Activated naive CD8-positive, alpha-beta T cell (primary cell): Measurements from ENCODE around the gene PRDX4.
"Not testable (repeated sequence)": the region's sequence is repeated elsewhere in the genome, so short reads cannot be mapped to it uniquely, and the experiment has no call there.

Source experiments
- H3K27ac Mint-ChIP-seq: one replicate; pipeline ENCODE4 v1.8.0; 2021; ENCODE audit warnings: mixed read lengths
- H3K27me3 Mint-ChIP-seq: one replicate; pipeline ENCODE4 v1.8.0; 2021; ENCODE audit warnings: mixed read lengths
- H3K36me3 Mint-ChIP-seq: one replicate; pipeline ENCODE4 v1.8.0; 2021; ENCODE audit warnings: mixed read lengths
- H3K4me1 Mint-ChIP-seq: one replicate; pipeline ENCODE4 v1.8.0; 2021; ENCODE audit warnings: low read depth, mixed read lengths
- H3K4me3 Mint-ChIP-seq: one replicate; pipeline ENCODE4 v1.8.0; 2021; ENCODE audit warnings: mild to moderate bottlenecking, mixed read lengths
- H3K9me3 Mint-ChIP-seq: one replicate; pipeline ENCODE4 v1.8.0; 2021; ENCODE audit warnings: low read depth, mixed read lengths

Gene PRDX4

DNA sequence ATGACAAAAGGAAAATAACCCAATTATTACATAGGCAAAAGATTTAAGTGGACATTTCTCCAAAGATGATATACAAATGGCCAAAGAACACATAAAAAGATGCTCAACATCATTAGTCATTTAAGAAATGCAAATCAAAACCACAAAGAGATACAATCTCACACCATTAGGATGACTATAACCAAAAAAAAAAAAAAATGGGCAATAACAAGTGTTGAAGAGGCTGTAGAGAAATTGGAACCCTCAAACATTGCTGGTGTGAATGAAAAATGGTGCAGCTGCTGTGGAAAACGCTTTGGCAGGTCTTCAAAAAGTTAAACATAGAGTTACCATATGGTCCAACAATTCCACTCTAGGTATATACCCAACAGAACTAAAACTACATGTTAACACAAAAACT lies 5.6 kb upstream of the PRDX4 start:
- Mint-ChIP-seq H3K36me3 (no peaks in the 10 kb centered on the region), H3K4me3 (peak overlapping the region; percentile 64), H3K27me3 (no peaks in the 10 kb centered on the region), H3K27ac (peak overlapping the region; percentile 96), H3K4me1 (peaks cover 35% of the 10 kb centered on the region), H3K9me3 (no peaks in the 10 kb centered on the region)

DNA sequence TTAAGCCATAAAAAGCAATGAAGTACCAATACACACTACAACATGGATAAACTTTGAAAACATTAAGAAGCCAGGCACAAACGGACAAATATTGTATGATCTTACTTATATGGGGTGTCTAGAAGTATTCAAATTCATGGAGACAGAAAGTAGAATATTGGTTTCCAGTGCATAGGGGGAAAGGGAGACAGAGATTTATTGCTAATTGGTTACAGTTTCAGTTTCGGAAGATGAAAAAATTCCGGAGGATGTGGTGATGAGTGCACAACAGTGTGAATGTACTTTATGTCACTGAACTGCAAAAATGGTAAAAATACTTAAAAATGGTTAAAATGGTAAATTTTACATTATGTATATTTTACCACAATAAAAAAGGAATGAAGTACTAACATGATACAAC lies 5.1 kb upstream of the PRDX4 start:
- no peaks in the 10 kb centered on the region for H3K9me3 Mint-ChIP-seq
- peaks cover 36% of the 10 kb centered on the region for H3K4me1 Mint-ChIP-seq
- H3K27me3 Mint-ChIP-seq = no peaks in the 10 kb centered on the region
- H3K4me3 Mint-ChIP-seq = peak overlapping the region; percentile 64
- H3K36me3 Mint-ChIP-seq = no peaks in the 10 kb centered on the region
- peak overlapping the region; percentile 96 for H3K27ac Mint-ChIP-seq

DNA sequence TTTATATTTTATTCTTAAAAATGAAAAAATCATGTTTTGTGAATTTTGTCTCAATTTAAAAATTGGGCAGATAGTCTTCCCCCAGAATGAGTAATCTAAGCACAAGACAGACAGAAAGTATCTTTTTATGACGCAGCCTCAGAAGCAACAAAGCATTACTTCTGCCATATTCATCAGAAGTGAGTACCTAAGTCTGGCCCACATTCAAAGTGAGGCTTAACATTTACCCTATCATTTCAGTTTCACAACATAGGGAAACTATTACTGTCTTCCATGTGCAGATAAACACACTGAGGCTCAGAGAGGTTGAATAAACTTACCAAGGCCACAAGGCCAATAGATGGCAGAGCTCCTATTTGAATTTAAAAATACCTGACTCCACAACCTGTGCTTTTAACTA lies 4.4 kb upstream of the PRDX4 start:
- Mint-ChIP-seq H3K27me3 (no peaks in the 10 kb centered on the region), H3K4me3 (no peak overlapping the region), H3K9me3 (no peaks in the 10 kb centered on the region), H3K4me1 (peaks cover 36% of the 10 kb centered on the region), H3K36me3 (no peaks in the 10 kb centered on the region), H3K27ac (peak overlapping the region; percentile 96)

DNA sequence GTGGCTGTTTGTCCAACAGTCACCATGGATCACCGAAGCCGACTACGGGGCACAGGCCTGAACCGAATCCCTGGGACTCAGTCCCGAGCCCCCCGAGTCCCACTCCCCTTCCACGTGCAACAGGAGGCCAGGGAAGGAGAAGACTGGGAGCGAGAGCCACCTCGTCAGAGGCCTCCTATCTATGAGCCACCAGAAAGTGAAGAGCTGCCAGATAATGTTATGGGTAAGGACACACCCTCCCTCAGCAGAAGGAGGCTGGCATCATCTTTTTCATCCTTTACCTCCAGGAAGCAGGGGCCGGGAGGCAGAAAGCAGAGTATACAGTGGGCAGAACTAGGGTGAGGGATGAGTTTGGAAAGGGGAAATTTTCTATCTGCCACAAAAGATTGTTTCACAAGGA lies 2.8 kb upstream of the PRDX4 start:
- H3K4me3 Mint-ChIP-seq = no peak overlapping the region
- H3K4me1 Mint-ChIP-seq = peaks cover 47% of the 10 kb centered on the region
- H3K27ac Mint-ChIP-seq = no peak overlapping the region
- no peaks in the 10 kb centered on the region for H3K27me3 Mint-ChIP-seq
- no peaks in the 10 kb centered on the region for H3K9me3 Mint-ChIP-seq
- H3K36me3 Mint-ChIP-seq = peaks cover 2% of the 10 kb centered on the region

DNA sequence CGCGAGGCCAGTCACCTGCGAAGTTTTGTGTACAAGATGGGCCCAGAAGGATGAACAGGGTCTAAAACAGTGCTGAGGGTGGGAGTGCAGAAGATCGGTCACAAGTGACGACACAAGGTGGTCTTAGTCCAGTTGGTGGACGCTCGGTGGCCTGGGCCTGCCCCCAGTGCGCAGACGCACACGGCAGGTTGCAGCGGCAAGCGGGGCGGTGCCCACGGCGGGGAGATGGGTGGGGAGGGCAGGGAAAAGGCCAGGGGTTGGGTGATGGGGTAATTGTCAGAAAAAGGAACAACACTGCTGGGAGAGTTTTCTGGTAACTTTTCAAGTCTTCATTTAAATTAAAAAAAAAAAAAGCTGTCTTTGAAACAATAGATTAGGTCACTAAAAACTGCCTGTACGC lies 1.0 kb upstream of the PRDX4 start:
- Mint-ChIP-seq H3K27ac (peak overlapping the region; percentile 97), H3K4me1 (peaks cover 39% of the 10 kb centered on the region), H3K27me3 (no peaks in the 10 kb centered on the region), H3K4me3 (peak overlapping the region; percentile 51), H3K9me3 (no peaks in the 10 kb centered on the region), H3K36me3 (peaks cover 2% of the 10 kb centered on the region)

DNA sequence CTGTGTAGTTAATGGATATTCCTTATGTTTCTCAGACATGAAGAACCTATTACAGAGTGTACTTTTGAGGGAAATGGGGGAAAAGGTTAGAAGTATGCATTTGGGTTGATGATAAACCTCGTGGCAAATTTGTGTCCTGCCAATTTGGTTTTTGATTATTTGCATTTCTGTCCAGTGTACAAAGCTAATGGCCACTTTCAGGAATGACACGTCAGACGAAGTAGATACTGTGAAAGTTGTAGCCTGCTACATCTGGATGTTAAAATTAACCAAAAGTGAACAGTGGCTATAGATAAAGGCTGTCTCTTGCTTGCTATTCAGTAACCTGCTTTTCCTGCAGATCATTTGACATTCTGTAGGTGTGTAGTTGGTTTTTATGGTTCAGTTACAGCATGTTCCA lies 1.0 kb downstream of the PRDX4 start:
- Mint-ChIP-seq H3K27me3 (no peaks in the 10 kb centered on the region), H3K4me1 (peaks cover 22% of the 10 kb centered on the region), H3K27ac (peak overlapping the region; percentile 97), H3K9me3 (no peaks in the 10 kb centered on the region), H3K36me3 (peaks cover 2% of the 10 kb centered on the region), H3K4me3 (peak overlapping the region; percentile 91)

DNA sequence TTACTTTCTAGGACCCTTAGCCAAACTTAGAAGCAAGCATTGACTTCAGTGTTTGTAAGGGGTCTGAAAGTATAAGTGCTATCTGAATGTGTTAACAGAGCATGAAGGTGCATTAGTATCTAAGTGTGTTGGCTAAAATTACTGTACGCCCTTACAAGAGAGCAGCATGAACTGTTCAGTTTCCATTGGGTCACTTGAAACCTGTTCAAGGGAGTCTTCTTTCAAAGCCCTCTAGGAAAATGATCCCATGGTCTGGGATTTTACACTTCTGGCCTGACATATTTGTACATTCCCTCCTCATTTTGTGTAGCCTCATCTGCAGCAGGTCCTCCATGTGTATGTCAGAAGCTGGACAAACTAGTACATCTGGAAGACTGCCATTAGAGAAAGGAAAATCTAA lies 3.2 kb downstream of the PRDX4 start:
- Mint-ChIP-seq H3K36me3 (peaks cover 2% of the 10 kb centered on the region), H3K27ac (peak overlapping the region; percentile 3), H3K9me3 (no peaks in the 10 kb centered on the region), H3K4me3 (no peak overlapping the region), H3K4me1 (peaks cover 22% of the 10 kb centered on the region), H3K27me3 (no peaks in the 10 kb centered on the region)

- Mint-ChIP-seq H3K4me3 (no peak overlapping the region), H3K9me3 (no peaks in the 10 kb centered on the region), H3K4me1 (peaks cover 18% of the 10 kb centered on the region), H3K27me3 (no peaks in the 10 kb centered on the region), H3K36me3 (peaks cover 2% of the 10 kb centered on the region), H3K27ac (no peak overlapping the region)
These were observed 5.8 kb downstream of the PRDX4 start for GRCh38 chrX:23673108-23673507.

- not testable (repeated sequence) for H3K36me3 Mint-ChIP-seq, H3K9me3 Mint-ChIP-seq, H3K27me3 Mint-ChIP-seq, H3K27ac Mint-ChIP-seq, H3K4me1 Mint-ChIP-seq, H3K4me3 Mint-ChIP-seq
These were observed 9.2 kb downstream of the PRDX4 start for GRCh38 chrX:23676486-23676885.

GRCh38 chrX:23692166-23692565 lies 24.9 kb downstream of the PRDX4 start:
- Mint-ChIP-seq H3K9me3 (no peaks in the 10 kb centered on the region), H3K4me1 (no peaks in the 10 kb centered on the region), H3K27ac (no peak overlapping the region)

GRCh38 chrX:23694606-23695005 lies 27.3 kb downstream of the PRDX4 start:
- H3K9me3 Mint-ChIP-seq = no peaks in the 10 kb centered on the region
- H3K4me1 Mint-ChIP-seq = peaks cover 2% of the 10 kb centered on the region
- no peak overlapping the region for H3K4me3 Mint-ChIP-seq
- no peaks in the 10 kb centered on the region for H3K27me3 Mint-ChIP-seq
- H3K36me3 Mint-ChIP-seq = no peaks in the 10 kb centered on the region
- H3K27ac Mint-ChIP-seq = no peak overlapping the region

More at GRCh38 chrX:23692166-23692565, 24.9 kb downstream of the PRDX4 start:
- no peaks in the 10 kb centered on the region for H3K36me3 Mint-ChIP-seq
- no peak overlapping the region for H3K4me3 Mint-ChIP-seq
- no peaks in the 10 kb centered on the region for H3K27me3 Mint-ChIP-seq

DNA sequence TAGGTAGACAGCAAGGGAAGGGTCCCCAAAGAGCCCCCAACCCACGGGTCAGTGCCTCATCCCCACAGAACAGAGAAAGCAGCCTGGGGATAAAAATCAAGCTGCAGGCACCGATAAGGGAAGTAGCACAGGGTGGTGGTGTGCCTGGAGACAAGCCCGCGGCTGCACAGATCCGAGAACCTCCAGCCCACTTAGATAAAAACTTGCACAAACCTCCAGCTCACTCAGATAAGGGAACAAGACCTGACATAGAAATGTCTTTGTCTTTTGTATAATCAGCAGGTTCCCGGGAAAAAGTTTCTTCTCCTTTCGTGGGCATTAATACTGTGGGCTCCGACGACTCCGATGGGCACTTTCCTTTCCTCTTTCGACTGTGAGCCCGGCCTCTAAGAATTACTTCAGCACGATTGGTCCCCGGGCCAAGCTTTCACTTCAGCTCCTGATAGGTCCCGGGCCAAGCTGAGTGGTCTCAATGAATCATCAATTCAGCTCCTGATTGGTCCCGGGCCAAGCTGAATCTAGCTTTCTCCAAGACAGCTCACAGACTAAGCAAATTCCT lies 32.4 kb downstream of the PRDX4 start:
- no peaks in the 10 kb centered on the region for H3K36me3 Mint-ChIP-seq
- H3K27ac Mint-ChIP-seq = peak overlapping the region; percentile 46
- H3K9me3 Mint-ChIP-seq = no peaks in the 10 kb centered on the region
- H3K27me3 Mint-ChIP-seq = no peaks in the 10 kb centered on the region
- H3K4me1 Mint-ChIP-seq = peaks cover 5% of the 10 kb centered on the region
- H3K4me3 Mint-ChIP-seq = peak overlapping the region; percentile 74

- Mint-ChIP-seq H3K27ac (no peak overlapping the region), H3K4me3 (no peak overlapping the region), H3K36me3 (no peaks in the 10 kb centered on the region), H3K27me3 (no peaks in the 10 kb centered on the region), H3K9me3 (no peaks in the 10 kb centered on the region), H3K4me1 (peaks cover 3% of the 10 kb centered on the region)
These were observed 37.4 kb downstream of the PRDX4 start for GRCh38 chrX:23704673-23705206.

DNA sequence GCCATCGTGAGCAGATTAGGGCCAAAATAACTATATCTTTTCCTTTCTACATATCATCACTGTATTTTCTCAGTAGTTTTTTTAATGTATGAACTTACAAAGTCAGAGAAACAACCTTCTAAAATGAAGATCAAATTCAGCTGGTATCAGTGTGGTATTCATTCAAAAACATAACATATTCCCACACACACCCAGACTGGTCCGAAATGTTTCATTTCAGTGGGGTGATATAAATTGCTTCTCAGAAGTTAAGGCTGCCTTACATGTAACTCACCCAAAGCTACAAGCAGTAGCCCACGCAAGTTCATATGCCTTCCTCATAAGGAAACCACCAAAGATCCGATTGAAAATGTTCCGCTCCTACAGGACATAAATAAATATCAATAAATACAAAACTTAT lies 37.9 kb downstream of the PRDX4 start:
- no peaks in the 10 kb centered on the region for H3K9me3 Mint-ChIP-seq
- H3K27ac Mint-ChIP-seq = no peak overlapping the region
- H3K36me3 Mint-ChIP-seq = no peaks in the 10 kb centered on the region
- no peak overlapping the region for H3K4me3 Mint-ChIP-seq
- H3K4me1 Mint-ChIP-seq = no peaks in the 10 kb centered on the region
- H3K27me3 Mint-ChIP-seq = no peaks in the 10 kb centered on the region

DNA sequence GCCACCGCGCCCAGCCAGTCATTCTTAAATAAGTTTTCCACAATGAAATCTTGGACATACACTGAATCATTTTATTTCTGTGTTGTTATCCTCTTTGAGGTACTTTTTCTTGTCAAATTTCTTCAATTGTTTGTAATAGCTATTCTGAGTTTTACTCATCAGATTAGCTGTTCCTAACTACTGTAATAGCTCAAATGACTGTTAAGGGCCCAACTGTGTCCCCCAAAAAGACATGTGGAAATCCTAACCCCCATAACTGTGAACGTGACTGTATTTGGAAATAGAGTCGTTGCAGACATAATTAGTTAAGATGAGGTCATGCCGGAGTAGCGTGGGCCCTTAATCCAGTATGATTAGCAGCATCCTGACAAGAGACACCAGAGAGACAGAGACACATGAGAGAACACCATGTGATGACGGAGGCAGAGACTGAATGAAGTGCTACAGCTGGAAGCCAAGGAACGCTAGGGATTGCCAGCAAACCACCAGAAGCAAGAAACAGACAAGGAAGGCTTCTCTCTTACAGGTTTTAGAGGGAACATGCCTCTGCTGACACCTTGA lies 52.9 kb downstream of the PRDX4 start:
- Mint-ChIP-seq H3K27ac (no peak overlapping the region), H3K9me3 (no peaks in the 10 kb centered on the region), H3K4me1 (no peaks in the 10 kb centered on the region), H3K27me3 (no peaks in the 10 kb centered on the region), H3K4me3 (no peak overlapping the region), H3K36me3 (no peaks in the 10 kb centered on the region)

GRCh38 chrX:23726191-23726590 lies 58.9 kb downstream of the PRDX4 start:
- Mint-ChIP-seq H3K4me3 (no peak overlapping the region), H3K36me3 (no peaks in the 10 kb centered on the region), H3K4me1 (no peaks in the 10 kb centered on the region), H3K9me3 (no peaks in the 10 kb centered on the region), H3K27ac (no peak overlapping the region), H3K27me3 (no peaks in the 10 kb centered on the region)
